ENCODE measurements around the gene MIDN. TPM values are rescaled to one million over a fixed set of nuclear protein-coding genes. Genes with fewer than 3 reads are reported as not detected.

The MIDN gene
- total and polyA plus RNA-seq, 10 of the 15 experiments (the other 5 are each of a cell fraction or from before 2014, with no cell fraction given) = 0.38 to 51.5 (median 7.2) TPM

GRCh38 chr19:1262623-1263123 is 14.3 kb downstream of the MIDN start:
- in situ Hi-C loops (cut with MboI) = loop anchor here (10.0 kb wide), 1 partner anchor 822 kb away; no protein-coding TSS in a partner anchor
- peak overlapping the region; percentile 77 for H3K9ac ChIP-seq (ENCODE audit: control insufficient read depth, insufficient read depth, low read length)
- H3K4me3 ChIP-seq = peak overlapping the region; percentile 92
- intact Hi-C loops (cut with micrococcal nuclease; ENCODE audit: unreplicated experiment) = no loop called here
- TF ChIP-seq CUX1 (IDR thresholded peaks at IDR 0.05; ENCODE audit: insufficient replicate concordance, low read depth, low read length) (no peak), IKZF2 (IDR thresholded peaks at IDR 0.05) (0 out of 4 replicates have a peak, but pooled peaks of 1 of the 2 experiments have one; percentile 24), MLLT1 (IDR thresholded peaks at IDR 0.05) (peak; percentile 13; the same call in 1 of the 2 replicates), MEF2B (IDR thresholded peaks at IDR 0.05; ENCODE audit: partially characterized antibody, poor library complexity, severe bottlenecking) (peak; percentile 16), EED (IDR thresholded peaks at IDR 0.05; ENCODE audit: low read depth) (peak; percentile 37; the same call in 1 of the 2 replicates), MTA2 (IDR thresholded peaks at IDR 0.05; ENCODE audit: low read depth) (0 out of 2 replicates have a peak, but pooled peaks have one; percentile 15), EGR1 (IDR thresholded peaks at IDR 0.05; ENCODE audit: borderline replicate concordance in 1 of 2, low read depth in 2 of 2, low read length in 2 of 2) (peak in 1 of 2 experiments; percentile 71; a peak in 1 of 3 replicates), IRF5 (IDR thresholded peaks at IDR 0.05; ENCODE audit: borderline replicate concordance) (no peak), BHLHE40 (IDR thresholded peaks at IDR 0.05; ENCODE audit: borderline replicate concordance in 1 of 2, low read depth in 2 of 2, low read length in 1 of 2) (0 out of 4 replicates have a peak, but pooled peaks of 1 of the 2 experiments have one; percentile 1)
- no peaks in the 10 kb centered on the region for H4K20me1 ChIP-seq (ENCODE audit: control insufficient read depth, insufficient read depth)
- ChIA-PET CTCF (interaction anchor here (1.5 to 7.2 kb wide), 3 partner anchors 9 to 20 kb away, joined by 11 to 363 read pairs (median 16); partner anchors contain the start of gene ATP5F1D), RAD21 (ENCODE audit: unreplicated experiment) (interaction anchor here (3.8 kb wide), 1 partner anchor 18 kb away, joined by 24 read pairs; no protein-coding TSS in a partner anchor), POLR2A (interaction anchor here (1.4 to 8.7 kb wide), 5 partner anchors 10 to 195 kb away, joined by 6 to 184 read pairs (median 11); partner anchors contain the start of genes ARHGAP45, ATP5F1D and FAM174C), SMC1A (ENCODE audit: uncharacterized antibody, unreplicated experiment) (interaction anchor here (1.1 to 1.8 kb wide), 2 partner anchors 10 to 19 kb away, joined by 5 to 6 read pairs; no protein-coding TSS in a partner anchor)
- H3K4me1 ChIP-seq (ENCODE audit: control insufficient read depth, insufficient read depth, low read length) = peaks cover 62% of the 10 kb centered on the region
- H2AFZ ChIP-seq (ENCODE audit: control insufficient read depth, low read depth, low read length) = no peak overlapping the region
- DNase-seq (ENCODE audit: low read depth, low spot score) = no peak
- no peaks in the 10 kb centered on the region for H3K9me3 ChIP-seq (replicated peaks; ENCODE audit: control insufficient read depth, insufficient read depth, low read length)
- FAIRE-seq = no peak
- ATAC-seq = no peak
- BruUV-seq (replicated peaks) = no TSS peak
- WGBS (ENCODE audit: insufficient coverage, insufficient replicate concordance, low lambda C conversion rate, missing lambda C conversion rate) = 11% methylated on average over 15 of the region's 21 CpGs
- H3K36me3 ChIP-seq (ENCODE audit: control insufficient read depth in 2 of 2, insufficient read depth in 2 of 2, low read length in 1 of 2) = no peaks in the 10 kb centered on the region
- H3K4me2 ChIP-seq (ENCODE audit: control insufficient read depth, insufficient read depth) = peak overlapping the region; percentile 97
- H3K27ac ChIP-seq (ENCODE audit: control insufficient read depth, insufficient read depth) = peak overlapping the region; percentile 91
- H3K27me3 ChIP-seq (replicated peaks in 1 of 2; ENCODE audit: control insufficient read depth in 2 of 2, insufficient read depth in 2 of 2, low read length in 1 of 2) = no peaks in the 10 kb centered on the region
- H3K79me2 ChIP-seq (ENCODE audit: control insufficient read depth, insufficient read depth, low read length) = peaks cover 35% of the 10 kb centered on the region

All from GM12878 (cell line).